Duodenal mucosa (tissue), 2 donors: ENCODE data around the gene DNAJB11.

Source experiments
- H3K27ac ChIP-seq: one replicate; pipeline ENCODE4 v1.7.0; 2013; ENCODE audit warnings: low read depth, low read length
- H3K27me3 ChIP-seq, 2 donors: one replicate each; pipeline ENCODE4 v1.7.0; 2013; ENCODE audit warnings: low read length in 2 of 2, control low read depth in 1 of 2; ENCODE audit not compliant: insufficient read depth in 2 of 2, control insufficient read depth in 1 of 2
- H3K36me3 ChIP-seq, 2 donors: one replicate each; pipeline ENCODE4 v1.7.0; 2013; ENCODE audit warnings: low read length in 2 of 2, control low read depth in 1 of 2; ENCODE audit not compliant: insufficient read depth in 2 of 2, control insufficient read depth in 1 of 2
- H3K4me1 ChIP-seq, 2 donors: one replicate each; pipeline ENCODE4 v1.7.0; 2013; ENCODE audit warnings: low read length in 2 of 2, control low read depth in 1 of 2; ENCODE audit not compliant: insufficient read depth in 2 of 2, control insufficient read depth in 1 of 2
- H3K4me3 ChIP-seq, 2 donors: one replicate each; pipeline ENCODE4 v1.7.0; 2013; ENCODE audit warnings: low read length in 2 of 2, low read depth in 1 of 2
- H3K9ac ChIP-seq, 2 donors: one replicate each; pipeline ENCODE4 v1.7.0; 2013; ENCODE audit warnings: low read length in 2 of 2, low read depth in 1 of 2
- H3K9me3 ChIP-seq, 2 donors: one replicate each; pipeline ENCODE4 v1.7.0; 2013; ENCODE audit warnings: low read length in 2 of 2, control low read depth in 1 of 2; ENCODE audit not compliant: control insufficient read depth in 1 of 2

Gene DNAJB11

DNA sequence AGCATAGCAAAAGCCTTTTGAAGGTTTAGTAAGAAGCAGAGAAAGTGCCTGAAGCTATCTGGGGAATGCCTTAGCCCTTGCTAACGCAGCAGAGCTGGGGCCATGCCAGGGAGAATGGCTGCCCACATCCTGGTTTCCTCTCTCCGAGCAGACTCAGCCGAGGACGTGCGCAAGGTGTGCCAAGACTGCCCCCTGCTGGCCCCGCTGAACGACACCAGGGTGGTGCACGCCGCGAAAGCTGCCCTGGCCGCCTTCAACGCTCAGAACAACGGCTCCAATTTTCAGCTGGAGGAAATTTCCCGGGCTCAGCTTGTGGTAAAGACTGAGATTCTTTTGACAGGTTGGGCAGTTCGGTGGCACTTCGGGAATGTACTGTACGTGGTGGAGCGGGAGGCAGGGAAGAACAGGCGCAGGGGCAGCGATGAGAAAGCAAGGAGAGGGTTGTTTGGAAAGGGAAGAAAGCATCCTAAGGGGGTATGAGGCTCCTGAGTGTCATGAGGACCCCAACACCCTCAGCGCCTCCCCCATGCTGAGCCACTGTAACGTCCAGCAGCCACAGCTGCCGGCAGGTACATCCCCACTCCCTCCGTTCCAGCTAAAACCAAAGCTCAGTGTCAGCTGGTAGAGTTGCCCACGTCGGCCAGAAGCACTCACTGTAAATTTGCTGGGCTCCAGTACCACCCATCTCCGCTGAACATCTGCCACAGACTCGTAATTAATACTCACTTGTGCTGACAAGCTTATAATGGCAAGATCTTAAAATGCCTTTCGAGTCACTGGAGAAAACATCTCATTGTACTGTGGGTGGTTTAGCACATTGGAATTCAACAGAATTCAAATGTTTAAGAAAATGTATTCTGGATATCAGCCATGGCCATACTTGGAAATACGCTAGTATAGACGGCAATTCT is 46.8 kb downstream of the DNAJB11 start:
- H3K27ac ChIP-seq, result no peak overlapping the region
- peak overlapping the region; percentile 17 to 30 for H3K4me3 ChIP-seq
- H3K27me3 ChIP-seq, result peaks cover 18 to 22% of the 10 kb centered on the region in 2 donors
- no peaks in the 10 kb centered on the region for H3K36me3 ChIP-seq
- H3K4me1 ChIP-seq, result peaks cover 3 to 10% of the 10 kb centered on the region in 2 donors
- peak overlapping the region in 1 of 2 donors; percentile 25 for H3K9ac ChIP-seq
- no peaks in the 10 kb centered on the region for H3K9me3 ChIP-seq

DNA sequence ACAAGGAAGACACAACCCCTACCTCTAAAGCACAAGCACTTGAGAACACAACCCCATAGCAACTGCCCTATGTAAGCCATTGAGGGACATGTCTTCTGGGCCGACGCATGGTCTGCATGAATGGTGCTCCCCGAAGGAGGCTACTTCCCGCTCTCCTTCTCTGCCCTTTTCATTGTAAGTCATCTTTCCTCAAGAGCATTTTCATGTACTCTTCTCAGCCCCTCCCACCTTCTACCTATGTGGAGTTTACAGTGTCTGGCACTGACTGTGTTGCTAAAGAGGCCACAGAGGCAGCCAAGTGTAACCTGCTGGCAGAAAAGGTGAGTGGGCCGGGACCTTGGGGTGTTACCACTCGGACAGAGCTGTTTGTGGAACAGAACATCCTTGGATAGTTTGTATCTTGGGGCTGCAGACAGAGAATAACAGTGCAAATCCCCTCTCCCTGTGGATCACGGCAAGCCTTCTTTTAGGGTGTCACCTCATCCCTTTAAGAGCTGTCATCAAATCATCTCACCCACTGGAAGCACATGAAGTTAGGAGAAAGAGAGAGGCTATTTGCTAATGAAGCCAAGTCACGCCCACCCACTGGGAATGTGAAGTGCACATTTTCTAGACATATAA is 47.9 kb downstream of the DNAJB11 start:
- Histone ChIP-seq H3K27me3 (peaks cover 19 to 21% of the 10 kb centered on the region in 2 donors), H3K36me3 (no peaks in the 10 kb centered on the region), H3K4me3 (no peak overlapping the region), H3K27ac (no peak overlapping the region), H3K9ac (no peak overlapping the region), H3K4me1 (peaks cover 3 to 10% of the 10 kb centered on the region in 2 donors), H3K9me3 (no peaks in the 10 kb centered on the region)

DNA sequence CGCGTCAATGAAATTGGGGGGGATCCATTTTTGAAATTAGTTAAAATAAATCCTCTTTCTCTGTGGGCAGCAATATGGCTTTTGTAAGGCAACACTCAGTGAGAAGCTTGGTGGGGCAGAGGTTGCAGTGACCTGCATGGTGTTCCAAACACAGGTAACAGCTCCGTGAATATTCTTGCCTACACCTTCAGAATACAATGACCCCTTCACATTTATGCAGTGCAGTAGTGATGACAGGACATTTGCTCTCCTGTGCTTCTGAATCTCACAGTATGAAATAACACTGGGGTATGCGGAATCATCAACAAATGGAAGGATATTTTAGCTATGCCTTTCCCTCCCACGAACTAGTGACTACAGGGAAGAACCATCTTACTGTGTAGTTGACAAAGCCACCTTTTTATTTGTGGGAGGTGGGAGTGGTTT is 49.3 kb downstream of the DNAJB11 start:
- Histone ChIP-seq H3K9ac (no peak overlapping the region), H3K27ac (no peak overlapping the region), H3K4me3 (no peak overlapping the region), H3K27me3 (peaks cover 10 to 15% of the 10 kb centered on the region in 2 donors), H3K4me1 (peaks cover 3 to 10% of the 10 kb centered on the region in 2 donors), H3K36me3 (no peaks in the 10 kb centered on the region), H3K9me3 (no peaks in the 10 kb centered on the region)

DNA sequence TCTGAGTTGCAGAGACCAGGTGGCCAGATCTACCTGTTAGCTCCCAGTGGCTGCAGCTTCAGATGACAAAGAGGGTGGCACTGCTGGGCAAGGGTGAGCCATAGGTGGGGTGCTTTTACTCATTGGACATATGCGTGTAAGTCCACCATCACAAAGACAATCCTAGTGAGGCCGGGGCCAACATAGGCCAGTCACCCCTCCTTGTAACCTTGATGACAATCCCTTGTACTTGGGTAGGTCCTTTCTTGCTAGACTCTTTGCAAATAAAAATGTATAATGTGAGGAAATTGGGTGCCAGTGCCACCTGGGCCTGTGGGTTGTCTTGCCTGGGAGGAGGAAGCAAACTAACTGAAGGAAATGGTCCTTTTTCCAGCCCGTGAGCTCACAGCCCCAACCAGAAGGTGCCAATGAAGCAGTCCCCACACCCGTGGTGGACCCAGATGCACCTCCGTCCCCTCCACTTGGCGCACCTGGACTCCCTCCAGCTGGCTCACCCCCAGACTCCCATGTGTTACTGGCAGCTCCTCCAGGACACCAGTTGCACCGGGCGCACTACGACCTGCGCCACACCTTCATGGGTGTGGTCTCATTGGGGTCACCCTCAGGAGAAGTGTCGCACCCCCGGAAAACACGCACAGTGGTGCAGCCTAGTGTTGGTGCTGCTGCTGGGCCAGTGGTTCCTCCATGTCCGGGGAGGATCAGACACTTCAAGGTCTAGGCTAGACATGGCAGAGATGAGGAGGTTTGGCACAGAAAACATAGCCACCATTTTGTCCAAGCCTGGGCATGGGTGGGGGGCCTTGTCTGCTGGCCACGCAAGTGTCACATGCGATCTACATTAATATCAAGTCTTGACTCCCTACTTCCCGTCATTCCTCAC is 49.9 kb downstream of the DNAJB11 start:
- H3K9ac ChIP-seq, result no peak overlapping the region
- H3K9me3 ChIP-seq, result no peaks in the 10 kb centered on the region
- peaks cover 3 to 10% of the 10 kb centered on the region in 2 donors for H3K4me1 ChIP-seq
- H3K36me3 ChIP-seq, result no peaks in the 10 kb centered on the region
- H3K27me3 ChIP-seq, result peaks cover 10 to 15% of the 10 kb centered on the region in 2 donors
- H3K27ac ChIP-seq, result no peak overlapping the region
- H3K4me3 ChIP-seq, result no peak overlapping the region

DNA sequence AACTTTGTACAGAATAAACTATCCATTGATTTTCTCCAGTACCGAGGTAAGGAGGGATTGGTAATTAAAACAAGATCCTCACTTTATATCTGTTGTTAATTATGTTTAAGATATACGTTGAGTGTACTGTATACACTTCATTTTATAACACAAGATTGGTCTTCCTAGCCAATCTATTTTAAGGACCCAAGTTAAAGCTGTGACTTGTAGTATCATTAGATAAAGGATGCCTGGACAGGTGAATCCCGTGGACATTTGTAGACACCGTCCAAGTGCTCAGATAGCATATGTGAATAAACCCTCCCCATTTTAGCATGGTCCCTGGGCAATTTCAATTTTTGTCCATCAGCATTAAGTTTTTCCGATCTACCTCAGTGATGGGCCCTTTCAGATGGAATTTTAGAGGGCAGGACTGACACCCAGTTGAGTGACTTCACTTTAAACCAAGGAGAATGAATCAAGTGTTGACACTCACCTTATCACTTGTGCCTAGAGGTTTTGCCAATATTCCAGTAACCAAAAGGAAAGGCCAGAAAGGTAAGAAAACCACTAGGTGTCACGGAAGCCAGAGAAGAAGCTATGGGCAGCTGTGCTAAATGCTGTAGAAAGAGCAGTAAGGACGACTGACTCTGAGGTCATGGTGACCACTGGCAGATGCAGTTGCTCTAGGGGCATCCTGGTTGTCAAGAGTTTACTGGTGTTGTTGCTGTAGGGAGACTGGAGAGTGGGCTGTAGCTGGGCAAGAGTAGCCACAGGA is 51.6 kb downstream of the DNAJB11 start:
- no peaks in the 10 kb centered on the region for H3K36me3 ChIP-seq
- H3K9me3 ChIP-seq, result no peaks in the 10 kb centered on the region
- H3K27ac ChIP-seq, result no peak overlapping the region
- no peak overlapping the region for H3K9ac ChIP-seq
- H3K4me3 ChIP-seq, result no peak overlapping the region
- H3K27me3 ChIP-seq, result peaks cover 15 to 17% of the 10 kb centered on the region in 2 donors
- peaks cover 3 to 5% of the 10 kb centered on the region in 2 donors for H3K4me1 ChIP-seq

DNA sequence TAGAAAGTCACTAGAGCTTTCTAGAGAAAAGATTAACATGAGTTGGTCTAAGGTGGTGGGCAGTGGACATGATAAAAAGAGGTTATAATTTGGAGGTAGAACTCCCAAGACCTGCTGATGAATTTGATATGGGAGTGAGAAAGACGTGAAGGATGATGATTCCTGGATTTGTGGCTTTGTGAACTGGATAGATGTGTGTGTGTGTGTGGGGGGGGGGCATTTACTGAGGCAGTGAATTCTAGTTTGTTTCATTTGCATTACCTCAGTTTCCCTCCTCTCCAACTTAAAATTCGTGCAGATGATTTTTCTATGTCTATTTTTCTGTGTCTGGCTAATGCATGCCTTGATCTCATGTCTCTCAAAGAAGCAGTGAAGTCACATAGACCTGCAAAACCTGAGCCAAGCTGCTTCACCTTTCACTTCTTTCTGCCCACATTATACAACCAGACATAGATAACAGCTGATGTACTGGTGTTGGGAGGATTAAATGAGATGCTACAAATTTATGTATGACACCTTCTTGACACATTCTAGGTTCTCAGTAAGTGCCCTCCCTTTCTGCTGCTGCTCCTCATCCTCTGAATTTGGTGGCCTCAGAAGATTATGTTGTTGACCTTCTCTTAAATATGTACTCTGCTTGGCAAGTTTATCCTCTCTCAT is 52.3 kb downstream of the DNAJB11 start:
- H3K27me3 ChIP-seq, result peaks cover 9 to 11% of the 10 kb centered on the region in 2 donors
- H3K9ac ChIP-seq, result no peak overlapping the region
- no peak overlapping the region for H3K4me3 ChIP-seq
- H3K27ac ChIP-seq, result no peak overlapping the region
- no peaks in the 10 kb centered on the region for H3K9me3 ChIP-seq
- no peaks in the 10 kb centered on the region for H3K4me1 ChIP-seq
- H3K36me3 ChIP-seq, result no peaks in the 10 kb centered on the region

DNA sequence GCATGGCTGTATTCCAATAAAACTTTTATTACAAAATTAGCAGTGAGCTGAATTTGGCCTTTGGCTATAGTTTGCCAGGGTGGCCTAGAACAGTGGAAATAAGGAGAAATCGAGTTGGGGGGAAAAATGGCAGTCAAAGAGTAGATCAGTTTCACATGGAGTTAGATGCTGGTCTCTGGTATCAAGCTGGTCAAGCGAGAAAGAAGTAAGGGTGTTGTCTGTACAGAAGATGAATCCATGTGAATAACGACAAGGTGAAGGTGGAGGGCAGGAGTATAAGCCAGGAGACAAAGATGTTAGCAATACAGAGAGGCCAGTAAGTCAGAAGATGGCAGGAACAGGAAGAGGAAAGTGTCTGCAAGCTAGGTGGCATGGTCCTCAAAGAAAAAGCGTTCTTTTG is 54.1 kb downstream of the DNAJB11 start:
- no peak overlapping the region for H3K9ac ChIP-seq
- H3K27ac ChIP-seq, result no peak overlapping the region

DNA sequence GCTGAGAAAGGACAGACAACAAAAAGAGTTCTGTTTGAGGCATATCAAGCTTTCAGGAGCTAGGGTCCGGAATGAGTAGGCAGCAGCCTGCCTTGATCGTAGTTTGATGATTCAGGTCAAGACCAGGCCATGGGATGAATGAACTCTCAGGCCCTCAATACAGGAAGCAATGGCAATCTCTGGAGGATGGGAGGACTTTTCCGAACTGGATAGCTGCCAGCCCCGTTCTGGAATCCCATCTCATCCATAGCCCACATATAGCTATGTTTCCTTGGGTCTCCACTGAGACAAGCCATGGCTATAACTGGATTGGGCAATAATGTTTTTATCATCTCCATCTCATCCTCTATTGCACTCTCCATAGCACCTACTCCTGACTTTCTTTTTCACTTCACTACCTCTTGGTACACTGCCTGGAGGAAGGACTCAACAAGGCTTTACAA is 55.1 kb downstream of the DNAJB11 start:
- H3K9ac ChIP-seq, result no peak overlapping the region
- no peaks in the 10 kb centered on the region for H3K4me1 ChIP-seq
- no peak overlapping the region for H3K4me3 ChIP-seq
- no peaks in the 10 kb centered on the region for H3K9me3 ChIP-seq
- H3K27me3 ChIP-seq, result peaks cover 3 to 7% of the 10 kb centered on the region in 2 donors
- H3K36me3 ChIP-seq, result no peaks in the 10 kb centered on the region
- H3K27ac ChIP-seq, result no peak overlapping the region

More for the DNA sequence above, 54.1 kb downstream of the DNAJB11 start:
- Histone ChIP-seq H3K9me3 (no peaks in the 10 kb centered on the region), H3K36me3 (no peaks in the 10 kb centered on the region), H3K27me3 (peaks cover 3 to 7% of the 10 kb centered on the region in 2 donors), H3K4me3 (no peak overlapping the region), H3K4me1 (no peaks in the 10 kb centered on the region)

DNA sequence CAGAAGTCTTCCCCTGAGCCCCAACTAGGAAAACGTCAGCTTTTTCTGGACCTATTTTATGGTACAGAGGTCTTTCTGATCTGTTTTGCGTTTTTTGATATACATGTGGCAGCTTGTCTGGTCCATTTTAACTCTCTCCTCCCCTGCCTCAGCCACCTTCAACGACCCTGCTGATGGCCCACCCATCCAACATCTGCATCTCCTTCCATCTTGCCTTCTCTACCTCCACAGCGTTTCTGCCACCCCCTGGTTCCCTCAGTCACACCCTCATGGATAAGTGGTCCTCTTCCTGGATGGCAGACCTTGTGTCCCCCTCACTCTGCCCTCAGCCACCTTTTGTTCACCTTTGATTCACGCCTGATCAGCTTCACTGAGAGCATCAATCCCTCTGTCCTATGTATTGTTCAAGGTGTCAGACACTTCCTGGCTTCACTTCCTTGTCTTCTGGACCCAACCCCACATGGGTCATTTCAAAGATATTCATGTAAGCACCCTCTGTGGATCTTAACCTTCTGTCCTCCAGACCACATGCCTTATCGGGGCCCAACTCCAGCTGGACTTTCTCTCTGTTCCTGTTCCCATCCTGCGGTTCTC is 55.8 kb downstream of the DNAJB11 start:
- Histone ChIP-seq H3K27me3 (peaks cover 3 to 7% of the 10 kb centered on the region in 2 donors), H3K27ac (no peak overlapping the region), H3K9me3 (no peaks in the 10 kb centered on the region), H3K36me3 (no peaks in the 10 kb centered on the region), H3K4me3 (no peak overlapping the region), H3K9ac (no peak overlapping the region), H3K4me1 (no peaks in the 10 kb centered on the region)
